GM19438 (cell line): ENCODE results near the gene GLT6D1.

Source experiments
- ATAC-seq: cut with Tn5 transposase; IDR thresholded peaks from one replicate; pipeline ENCODE4 v1.9.1; 2021; ENCODE audit warnings: low read depth; ENCODE audit not compliant: unreplicated experiment

The GLT6D1 gene

DNA sequence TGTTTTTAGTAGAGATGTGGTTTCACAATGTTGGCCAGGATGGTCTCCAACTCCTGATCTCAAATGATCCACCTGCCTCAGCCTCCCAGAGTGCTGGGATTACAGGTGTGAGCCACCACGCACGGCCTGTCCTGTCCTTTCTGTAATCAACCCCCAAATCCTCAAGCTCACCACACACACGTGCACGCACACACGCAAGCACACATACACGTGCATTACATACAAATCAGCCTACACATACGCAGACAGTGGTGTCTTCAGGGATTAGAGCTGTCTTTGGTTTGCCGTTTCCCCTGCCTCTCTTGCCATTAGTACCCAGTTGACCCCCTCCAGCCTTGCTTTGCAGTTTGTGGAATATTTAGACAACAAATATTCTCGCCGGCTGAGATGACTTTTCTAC lies 6.5 kb downstream of the GLT6D1 start:
- no peak for ATAC-seq

- ATAC-seq, result no peak
Measured at GRCh38 chr9:135624282-135624681, 15.1 kb downstream of the GLT6D1 start.

DNA sequence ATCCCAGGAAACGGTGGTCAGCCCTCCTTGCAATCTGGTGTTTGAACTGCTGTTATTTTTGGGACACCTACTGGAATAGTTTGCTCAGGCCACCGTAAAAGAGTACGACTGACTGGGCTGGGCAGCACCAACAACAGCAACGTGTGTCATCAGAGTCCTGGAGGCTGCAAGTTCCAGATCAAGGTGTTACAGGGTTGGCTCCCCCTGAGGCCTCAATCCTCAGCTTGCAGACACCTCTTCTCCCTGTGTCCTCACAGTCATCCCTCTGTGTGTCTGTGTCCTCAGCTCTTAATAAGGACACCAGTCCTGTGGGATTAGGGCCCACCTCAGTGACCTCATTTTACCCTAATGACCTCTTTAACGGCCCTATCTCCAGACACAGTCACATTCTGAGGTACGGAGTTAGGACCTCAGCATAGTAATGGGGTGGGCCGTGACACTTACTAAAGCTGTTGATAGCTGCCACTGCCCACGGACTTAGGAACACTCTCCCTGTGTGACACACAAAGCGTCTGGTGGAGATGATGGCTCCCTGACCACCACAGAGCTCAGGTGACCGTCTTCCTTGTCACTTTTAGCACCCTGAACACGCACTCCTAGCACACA lies 16.8 kb downstream of the GLT6D1 start:
- no peak for ATAC-seq

DNA sequence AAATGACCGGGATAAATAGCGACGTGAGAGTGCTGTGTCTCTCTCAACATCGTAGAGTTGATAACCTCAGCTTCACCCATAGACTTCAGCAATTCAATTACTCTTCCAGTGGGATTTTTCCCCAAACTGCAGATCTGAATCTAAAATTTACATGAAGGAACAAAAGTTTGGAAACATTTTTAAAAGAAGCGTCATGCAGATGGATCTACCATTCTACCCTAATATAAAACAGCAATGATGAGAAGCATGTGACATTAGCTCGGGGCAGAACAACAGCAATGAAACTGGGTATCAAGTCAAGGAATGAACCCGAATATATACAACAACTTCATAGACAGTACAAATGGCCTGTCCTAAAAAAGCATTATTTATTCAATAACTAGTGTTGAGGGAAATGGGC lies 18.8 kb downstream of the GLT6D1 start:
- no peak for ATAC-seq

DNA sequence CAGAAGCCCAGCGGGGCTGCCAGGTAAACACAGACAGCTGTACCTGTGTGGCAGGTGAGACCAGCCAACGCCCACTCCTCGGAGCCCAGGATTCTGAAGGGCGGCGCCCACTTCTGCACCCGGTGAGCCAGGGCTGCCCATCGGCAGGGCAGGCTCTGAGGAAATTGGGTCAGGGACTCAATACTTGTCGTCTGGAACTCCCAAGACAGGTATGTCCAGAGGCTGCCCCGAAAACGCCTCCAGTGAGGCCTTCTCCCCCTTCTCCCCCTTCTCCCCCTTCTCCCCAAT lies 19.8 kb downstream of the GLT6D1 start:
- ATAC-seq, result no peak

DNA sequence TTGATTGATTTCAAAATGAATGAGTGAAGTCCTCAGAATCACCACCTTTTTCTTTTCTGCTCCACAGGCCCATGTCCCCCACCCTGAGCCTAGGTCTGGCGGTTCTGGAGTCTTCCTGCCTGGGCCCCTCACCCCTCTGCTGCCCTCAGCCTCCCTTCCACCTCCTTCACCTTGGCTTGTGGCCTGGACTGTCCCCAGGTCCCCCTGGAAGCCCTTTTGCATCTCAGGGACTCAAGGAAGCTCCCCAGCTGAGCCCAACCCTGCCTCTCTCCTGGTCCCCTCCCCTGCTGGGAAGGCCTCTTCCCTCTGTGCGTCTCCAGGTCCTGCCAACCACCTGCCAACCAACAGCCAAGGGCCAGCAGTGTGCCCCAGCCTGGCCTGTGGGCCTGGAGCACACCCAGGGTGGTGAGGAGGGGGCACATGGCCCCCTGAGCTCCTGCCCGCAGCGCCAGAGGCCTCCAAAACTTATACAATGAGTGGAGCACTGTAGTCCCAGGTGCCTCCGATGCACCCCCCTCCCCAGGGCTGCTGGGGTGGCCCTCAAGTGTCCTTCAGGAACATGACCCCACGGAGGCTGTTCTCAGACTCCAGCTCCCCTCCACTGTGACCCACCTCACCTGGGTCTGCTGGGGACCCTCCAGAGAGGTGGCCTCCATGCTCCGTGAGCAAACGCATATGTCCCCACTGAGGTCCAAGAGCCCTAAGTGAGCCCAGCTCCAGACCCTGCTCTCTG lies 20.3 kb downstream of the GLT6D1 start:
- no peak for ATAC-seq

GRCh38 chr9:135617991-135618411 lies 21.3 kb downstream of the GLT6D1 start:
- ATAC-seq, result no peak

DNA sequence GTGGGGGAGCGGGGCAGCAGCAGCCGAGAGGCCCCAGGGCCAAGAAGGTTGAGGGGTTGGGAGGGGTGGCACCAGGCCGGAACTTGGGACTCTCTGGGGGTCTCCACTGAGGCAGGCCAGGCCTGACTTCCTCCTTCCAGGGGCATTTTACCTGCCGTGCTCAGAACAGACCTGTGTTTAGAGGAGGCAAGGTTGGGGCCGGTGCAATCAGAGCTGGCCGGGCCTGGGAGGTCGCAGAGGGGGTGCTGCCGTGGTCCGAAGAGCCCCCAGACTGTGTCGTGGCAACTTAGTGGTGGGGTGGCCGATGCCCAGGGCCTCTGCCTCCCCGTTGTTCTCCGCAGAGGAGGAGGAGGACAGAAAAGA lies 21.8 kb downstream of the GLT6D1 start:
- no peak for ATAC-seq

GRCh38 chr9:135616619-135617537 lies 22.5 kb downstream of the GLT6D1 start:
- no peak for ATAC-seq

GRCh38 chr9:135615666-135616618 lies 23.4 kb downstream of the GLT6D1 start:
- ATAC-seq, result no peak

DNA sequence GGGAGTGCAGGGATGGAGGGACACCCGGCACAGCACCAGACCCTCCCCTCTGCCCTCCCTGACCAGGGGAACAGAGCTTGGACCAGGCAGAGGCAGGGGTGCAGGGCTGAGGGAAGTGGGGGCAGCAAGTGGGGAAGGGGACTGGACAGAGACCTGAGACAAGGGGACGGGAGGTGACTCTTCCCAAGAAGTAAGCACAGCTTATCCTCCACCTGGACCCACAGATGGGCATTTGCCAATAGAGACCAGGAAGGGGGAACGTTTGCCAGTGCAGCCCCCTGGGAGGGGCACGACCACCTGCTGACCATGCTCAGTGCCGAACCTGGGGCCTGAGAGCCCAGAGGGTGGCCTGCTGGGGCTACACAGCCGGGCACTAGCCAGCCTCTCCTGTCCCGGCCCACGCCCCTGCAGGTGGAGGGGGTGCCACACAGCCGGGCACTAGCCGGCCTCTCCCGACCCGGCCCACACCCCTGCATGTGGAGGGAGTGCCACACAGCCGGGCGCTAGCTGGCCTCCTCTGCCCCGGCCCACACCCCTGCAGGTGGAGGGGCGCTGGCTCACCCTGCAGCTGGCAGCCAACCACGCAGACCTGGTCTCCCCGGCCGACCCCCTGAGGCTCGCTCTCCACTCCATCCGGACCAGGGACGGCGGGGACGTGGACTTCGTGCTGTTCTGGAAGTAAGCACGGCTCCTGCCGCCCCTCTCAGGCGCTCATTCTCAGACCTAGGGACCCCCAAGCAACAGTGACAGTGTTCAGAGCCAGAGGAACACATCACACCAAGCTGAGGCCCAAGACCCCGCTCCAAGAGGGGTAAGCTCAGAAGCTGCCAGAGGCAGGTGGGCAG lies 24.3 kb downstream of the GLT6D1 start:
- no peak for ATAC-seq

GRCh38 chr9:135613946-135614805 lies 25.2 kb downstream of the GLT6D1 start:
- no peak for ATAC-seq

DNA sequence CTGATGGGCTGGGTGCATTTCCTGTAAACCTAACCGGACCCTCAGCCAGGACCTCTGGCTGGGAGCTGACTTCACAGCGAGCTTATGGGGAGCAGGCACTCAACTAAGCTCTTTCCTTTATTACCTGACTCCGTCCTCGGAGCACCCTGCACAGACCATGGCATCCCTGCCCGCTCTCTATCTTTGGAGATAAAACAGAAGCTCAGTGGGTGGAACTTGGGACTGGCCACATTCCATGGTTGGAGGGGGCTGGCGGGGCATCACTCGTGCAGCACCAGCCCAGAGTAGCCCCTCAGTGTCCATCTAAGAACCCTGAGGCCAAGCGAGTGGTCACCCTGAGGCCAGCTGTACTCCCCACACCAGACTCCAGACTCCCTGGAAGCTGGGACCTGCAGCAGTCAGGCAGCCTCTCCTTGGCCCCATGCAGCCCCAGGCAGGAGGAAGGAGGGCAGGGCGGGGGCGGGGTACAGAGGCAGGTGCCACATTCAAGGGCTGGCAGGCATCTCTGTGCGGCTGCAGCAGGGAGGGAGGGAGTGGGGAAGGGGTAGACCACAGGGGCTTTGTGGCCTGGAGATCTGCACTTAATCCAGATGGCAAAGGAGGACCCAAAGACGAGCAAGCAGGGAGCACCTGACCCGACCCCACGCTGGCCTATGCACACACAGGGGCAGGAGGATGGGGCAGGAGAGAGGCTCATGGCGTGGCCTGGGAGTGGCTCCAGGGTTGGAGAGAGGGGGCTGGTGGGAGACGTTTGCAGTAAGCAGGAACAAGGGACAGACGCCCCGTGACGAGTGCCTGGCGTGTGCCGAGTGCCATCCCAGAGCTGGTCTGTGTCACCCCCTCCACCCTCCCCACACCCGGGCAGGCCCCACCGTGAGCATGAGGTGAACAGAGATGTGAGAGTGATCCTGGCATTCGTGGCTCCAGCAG lies 26.1 kb downstream of the GLT6D1 start:
- ATAC-seq, result no peak

- ATAC-seq, result no peak
Measured at GRCh38 chr9:135612437-135612836, 26.9 kb downstream of the GLT6D1 start.

DNA sequence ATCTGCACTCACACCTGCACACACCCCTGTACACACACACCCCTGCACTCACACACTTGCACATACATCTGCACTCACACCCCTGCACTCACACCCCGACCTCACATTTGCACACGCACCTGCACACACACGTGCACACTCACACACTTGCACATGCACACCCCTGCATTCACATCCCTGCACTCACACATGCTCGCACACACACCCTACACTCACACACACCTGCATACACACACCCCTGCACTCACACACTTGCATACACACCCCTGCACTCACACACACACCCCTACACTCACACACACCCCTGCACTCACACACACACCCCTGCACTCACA lies 27.5 kb downstream of the GLT6D1 start:
- no peak for ATAC-seq

- no peak for ATAC-seq
Measured at GRCh38 chr9:135611142-135611874, 28.0 kb downstream of the GLT6D1 start.
